AG09319 (cell line): ENCODE measurements around the gene MPZL1.

ENCODE experiments used
- DNase-seq: peaks from one replicate; pipeline ENCODE4 v3.0.0-alpha.2; 2010; ENCODE audit warnings: low read depth; ENCODE audit errors: extremely low read depth
- TF ChIP-seq, protein P1 (sequence below): IDR thresholded peaks from 2 replicates; pipeline ENCODE4 v1.5.1; 2011; ENCODE audit warnings: low read depth, mild to moderate bottlenecking, inconsistent platforms, low read length, moderate library complexity

The MPZL1 gene

DNA sequence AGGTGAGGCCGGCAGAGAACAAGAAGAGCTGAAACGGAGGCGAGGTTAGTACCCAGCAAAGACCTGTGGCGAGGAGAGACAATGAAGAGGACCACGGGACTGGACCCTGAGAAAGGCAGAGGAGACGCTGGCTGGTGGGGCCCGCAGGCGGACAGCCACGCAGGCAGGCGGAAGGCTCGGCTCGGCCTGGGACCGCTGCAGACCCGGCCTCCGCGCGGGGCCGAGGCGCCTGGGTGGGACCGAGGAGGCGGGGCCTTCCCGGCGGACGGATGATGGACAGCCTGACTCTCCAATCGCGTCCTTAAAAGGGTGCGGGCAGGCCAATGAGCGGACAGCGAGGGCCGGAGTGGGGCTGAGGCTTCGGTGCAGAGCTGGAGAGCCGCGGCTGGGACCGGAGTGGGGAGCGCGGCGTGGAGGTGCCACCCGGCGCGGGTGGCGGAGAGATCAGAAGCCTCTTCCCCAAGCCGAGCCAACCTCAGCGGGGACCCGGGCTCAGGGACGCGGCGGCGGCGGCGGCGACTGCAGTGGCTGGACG is at the start of gene MPZL1:
Gene MPZL1 (plus strand): TSS at position 366 of the 535 bp plus-strand sequence. CDS start 170 bp downstream, outside the sequence.
- TF ChIP-seq, protein P1, sequence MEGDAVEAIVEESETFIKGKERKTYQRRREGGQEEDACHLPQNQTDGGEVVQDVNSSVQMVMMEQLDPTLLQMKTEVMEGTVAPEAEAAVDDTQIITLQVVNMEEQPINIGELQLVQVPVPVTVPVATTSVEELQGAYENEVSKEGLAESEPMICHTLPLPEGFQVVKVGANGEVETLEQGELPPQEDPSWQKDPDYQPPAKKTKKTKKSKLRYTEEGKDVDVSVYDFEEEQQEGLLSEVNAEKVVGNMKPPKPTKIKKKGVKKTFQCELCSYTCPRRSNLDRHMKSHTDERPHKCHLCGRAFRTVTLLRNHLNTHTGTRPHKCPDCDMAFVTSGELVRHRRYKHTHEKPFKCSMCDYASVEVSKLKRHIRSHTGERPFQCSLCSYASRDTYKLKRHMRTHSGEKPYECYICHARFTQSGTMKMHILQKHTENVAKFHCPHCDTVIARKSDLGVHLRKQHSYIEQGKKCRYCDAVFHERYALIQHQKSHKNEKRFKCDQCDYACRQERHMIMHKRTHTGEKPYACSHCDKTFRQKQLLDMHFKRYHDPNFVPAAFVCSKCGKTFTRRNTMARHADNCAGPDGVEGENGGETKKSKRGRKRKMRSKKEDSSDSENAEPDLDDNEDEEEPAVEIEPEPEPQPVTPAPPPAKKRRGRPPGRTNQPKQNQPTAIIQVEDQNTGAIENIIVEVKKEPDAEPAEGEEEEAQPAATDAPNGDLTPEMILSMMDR, result no peak
- peak; percentile 89 for DNase-seq

DNA sequence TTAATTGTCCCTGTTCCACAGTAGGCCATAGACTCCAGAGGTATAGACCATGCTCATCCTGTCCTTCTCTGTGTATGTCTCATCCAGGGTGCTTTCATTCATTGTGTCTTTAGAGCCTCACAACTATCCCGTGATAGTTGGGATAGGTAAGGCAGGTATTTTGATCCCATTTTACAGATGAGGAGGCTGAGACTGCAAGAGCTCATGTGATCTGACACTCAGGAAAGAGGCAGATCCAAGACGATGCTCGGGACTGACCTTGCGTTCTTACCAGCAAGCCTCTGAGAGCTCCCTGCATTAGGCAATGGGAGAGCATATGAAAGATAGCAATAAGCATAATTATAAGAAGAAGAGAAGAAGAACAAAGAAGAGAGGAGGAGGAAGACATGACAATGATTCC is 49.0 kb upstream of the MPZL1 start:
- DNase-seq, result no peak
- TF ChIP-seq, protein P1, result no peak

DNA sequence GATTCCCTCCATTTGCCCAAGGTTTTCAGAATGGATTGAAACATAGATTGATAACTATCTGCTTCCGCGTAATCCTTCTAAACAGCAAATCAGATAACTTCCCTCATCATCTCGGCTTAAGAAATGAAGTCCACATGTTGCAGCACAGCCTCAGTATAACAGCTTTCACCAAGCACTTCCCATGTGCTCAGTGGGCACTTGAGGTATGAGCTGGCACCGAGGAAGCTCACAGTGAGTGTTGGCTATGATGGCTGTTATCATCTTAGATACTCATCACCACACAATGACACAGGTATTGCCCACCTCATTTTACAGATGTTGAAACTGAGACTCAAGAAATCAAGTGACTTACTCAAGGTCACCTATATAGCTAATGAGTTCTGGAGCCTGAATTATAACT is 48.5 kb upstream of the MPZL1 start:
- TF ChIP-seq, protein P1, result no peak
- DNase-seq, result no peak

DNA sequence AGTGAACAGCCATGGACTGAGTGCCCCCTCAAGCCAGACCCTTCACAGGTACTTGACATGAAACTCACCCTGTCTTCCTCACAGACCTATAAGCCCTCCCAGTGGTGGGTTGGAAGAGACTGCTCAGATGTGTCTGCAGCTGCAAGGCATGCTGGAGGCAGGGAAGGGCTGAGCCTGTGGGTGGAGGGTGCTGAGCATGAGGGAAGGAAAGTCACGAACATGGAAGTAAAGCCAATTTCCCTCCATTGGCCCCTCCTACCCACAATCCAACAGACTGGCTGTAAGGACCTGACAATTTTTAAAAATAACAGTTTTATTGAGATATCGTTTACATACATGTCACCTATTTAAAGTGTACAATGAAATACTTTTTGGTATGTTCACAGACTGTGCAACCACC is 47.6 kb upstream of the MPZL1 start:
- no peak for DNase-seq
- TF ChIP-seq, protein P1, result no peak

DNA sequence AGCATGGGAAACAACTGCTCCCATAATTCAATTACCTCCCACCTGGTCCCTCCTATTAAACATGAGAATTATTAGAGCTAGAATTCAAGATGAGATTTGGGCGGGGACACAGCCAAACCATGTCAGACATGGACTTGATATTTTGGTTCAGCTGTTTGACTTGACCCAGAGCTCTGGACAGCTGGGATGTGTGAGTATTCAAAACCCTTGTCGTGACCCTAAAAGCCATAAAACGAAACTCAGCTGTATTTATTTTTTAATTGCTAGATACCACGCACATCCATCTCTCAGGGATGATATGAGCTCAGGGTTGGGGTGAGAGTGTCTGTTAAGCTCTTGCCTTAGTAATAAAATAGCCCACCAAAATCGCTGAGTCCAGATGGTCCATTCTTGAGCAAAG is 46.3 kb upstream of the MPZL1 start:
- DNase-seq, result no peak
- TF ChIP-seq, protein P1, result no peak

DNA sequence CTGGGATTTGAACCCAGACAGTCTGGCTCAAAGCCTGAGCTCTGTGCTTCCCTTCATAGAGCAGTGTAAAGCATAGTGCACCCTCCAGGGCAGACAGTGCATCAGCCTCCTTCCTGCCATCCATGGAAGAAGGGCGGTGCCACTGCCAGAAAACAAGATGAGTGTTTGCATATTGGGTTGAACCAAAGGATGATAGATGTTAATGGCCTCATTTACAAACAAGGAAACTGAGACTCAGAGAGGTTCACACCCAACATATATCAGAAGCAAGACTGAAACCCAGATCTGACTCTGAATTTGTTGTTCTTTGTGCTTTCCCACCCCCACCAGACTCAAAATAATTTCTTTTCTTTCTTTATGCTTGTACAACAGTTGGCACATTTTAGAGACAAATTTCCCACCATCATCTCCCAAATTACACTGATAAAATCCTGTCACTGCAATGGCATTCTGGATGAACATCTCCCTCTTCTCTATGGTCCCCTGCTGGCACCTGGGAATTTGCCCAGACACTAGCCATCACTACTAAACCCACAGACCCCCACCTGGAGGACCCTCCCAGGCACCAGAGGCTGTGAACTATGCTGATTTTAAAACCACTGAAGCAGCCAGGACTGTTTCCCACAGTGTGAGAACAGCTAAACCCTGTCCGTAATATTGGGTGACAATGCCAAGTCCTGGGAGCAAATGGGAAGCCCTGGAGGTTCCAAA is 45.4 kb upstream of the MPZL1 start:
- DNase-seq, result no peak
- TF ChIP-seq, protein P1, result no peak
